ENCODE results near the gene MRGPRD.

The MRGPRD gene

GRCh38 chr11:68980776-68981065 lies at the start of gene MRGPRD:
Gene MRGPRD, minus strand, starts transcription at chr11:68980986. Its CDS starts 0 bp downstream, at chr11:68980986.
- DNase-seq (ENCODE audit: low read depth in 3 of 3): no peak

DNA sequence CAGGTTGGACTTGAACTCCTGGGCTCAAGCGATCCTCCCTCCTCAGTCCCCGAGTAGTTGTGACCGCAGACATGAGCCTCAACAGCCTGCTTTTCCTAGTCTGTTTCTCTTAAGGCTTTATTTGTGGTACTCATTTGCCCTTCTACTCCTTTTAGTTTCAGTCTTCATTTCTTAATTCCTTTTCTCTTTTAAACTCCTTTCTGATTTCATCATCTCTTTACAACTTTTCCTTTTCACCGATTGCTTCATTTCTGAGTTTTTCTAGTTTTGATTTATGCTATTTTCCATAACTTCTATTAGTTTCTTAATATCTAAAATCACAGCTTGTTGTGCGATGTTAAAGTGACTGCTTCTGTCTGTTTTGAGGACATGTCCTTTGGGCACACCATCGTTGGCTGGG lies 49.5 kb upstream of the MRGPRD start:
- no peak for DNase-seq (ENCODE audit: low read depth in 3 of 3)

- no peak for DNase-seq (ENCODE audit: low read depth in 3 of 3)
These were observed 47.1 kb upstream of the MRGPRD start for GRCh38 chr11:69027704-69028372.

DNA sequence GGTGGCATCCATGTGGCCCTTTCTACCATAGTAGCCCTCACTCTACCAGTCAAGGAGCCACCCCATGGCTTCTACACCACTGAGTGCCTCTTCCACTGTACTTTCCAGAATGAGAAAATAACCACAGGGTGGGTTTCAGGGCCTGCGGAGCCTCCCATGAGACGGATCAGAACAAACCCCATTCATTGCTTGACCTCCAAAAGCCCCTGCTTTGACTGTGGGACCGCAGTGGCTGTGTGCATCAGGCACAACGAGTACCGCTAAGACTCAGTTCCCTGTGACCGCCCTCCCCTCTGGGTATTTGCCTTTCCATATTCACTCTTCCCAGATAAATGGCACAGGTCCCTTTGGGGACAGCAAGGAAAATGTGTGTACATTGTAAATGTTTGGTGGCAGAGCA lies 43.7 kb upstream of the MRGPRD start:
- no peak for DNase-seq (ENCODE audit: low read depth in 3 of 3)

GRCh38 chr11:69022260-69022659 lies 41.5 kb upstream of the MRGPRD start:
- no peak for DNase-seq (ENCODE audit: low read depth in 3 of 3)

GRCh38 chr11:69018924-69019323 lies 38.1 kb upstream of the MRGPRD start:
- DNase-seq (ENCODE audit: low read depth in 3 of 3): no peak

- no peak for DNase-seq (ENCODE audit: low read depth in 3 of 3)
These were observed 37.2 kb upstream of the MRGPRD start for GRCh38 chr11:69017951-69018350.

DNA sequence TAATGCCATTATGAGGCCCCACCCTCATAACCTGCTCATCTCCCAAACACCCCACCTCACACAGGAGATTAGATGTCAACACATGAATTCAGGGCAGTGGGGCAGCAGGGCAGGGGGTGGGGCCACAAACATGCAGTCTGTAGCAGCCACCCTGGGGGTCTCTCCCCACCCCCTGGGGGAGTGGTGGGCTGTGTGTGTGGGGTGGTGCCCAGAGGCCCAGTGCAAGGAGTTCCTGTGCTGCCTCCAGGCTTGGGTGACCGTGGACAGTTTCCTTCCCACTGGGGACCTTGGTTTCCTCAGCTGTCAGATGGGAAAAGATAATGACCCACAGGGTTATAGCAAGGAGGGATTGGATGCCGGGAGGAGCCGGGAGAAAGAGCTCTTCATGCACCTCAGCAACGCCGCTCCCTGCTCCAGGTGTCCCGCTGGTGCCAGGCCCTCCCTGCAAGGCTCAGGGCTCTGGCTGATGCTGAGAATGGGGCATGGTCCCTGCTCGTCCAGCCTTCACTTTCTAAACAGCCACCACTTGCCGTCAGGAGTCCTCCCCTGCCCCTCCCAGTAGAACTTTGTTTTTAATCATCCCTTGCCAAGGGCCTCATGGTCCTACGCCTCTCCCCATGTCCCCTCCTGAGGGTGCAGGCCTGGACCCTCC lies 34.2 kb upstream of the MRGPRD start:
- DNase-seq (ENCODE audit: low read depth in 3 of 3): no peak

DNA sequence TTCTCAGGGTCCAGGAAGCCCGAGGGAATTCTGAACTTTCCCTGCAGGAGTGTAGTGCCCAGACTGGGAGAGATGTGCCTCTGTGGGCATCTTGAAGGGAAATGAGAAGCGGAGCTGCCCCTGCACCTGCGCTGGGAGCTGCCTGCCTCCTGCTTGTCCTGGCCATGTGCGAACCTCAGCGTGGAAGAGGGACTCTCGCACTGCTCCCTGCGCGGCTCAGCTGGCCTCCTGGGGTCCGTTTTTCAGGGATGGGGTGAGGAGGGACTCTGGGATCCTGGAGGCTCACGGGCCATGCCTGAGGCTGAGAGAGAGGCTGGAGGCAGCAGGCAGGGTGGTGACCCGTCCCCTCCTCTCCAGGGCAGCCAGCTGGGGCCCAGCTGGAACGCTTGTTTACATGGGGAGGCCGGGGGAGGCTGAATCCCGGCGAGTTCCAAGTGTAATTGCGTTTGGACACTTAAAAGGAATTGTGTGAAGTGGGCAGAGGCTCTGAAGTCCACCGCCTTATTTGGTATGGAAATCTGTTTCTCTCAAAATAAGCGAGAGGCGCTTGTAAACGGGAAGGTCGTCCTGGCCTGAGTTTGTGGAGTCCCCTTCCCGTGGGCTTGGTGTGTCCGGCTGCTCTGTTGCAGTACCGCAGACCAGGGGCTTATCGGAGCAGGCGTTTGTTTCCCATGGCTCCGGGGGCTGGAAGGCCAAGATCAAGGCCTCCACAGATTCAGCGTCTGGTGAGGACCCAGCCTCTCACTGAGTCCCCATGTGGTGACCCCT lies 33.5 kb upstream of the MRGPRD start:
- DNase-seq (ENCODE audit: low read depth in 3 of 3): no peak

GRCh38 chr11:69013009-69013951 lies 32.5 kb upstream of the MRGPRD start, which contains the start of gene MRGPRF:
Gene MRGPRF, minus strand, starts transcription at chr11:69013246. Its CDS starts 3,345 bp downstream, at chr11:69009901.
- DNase-seq (ENCODE audit: low read depth in 3 of 3): no peak

DNA sequence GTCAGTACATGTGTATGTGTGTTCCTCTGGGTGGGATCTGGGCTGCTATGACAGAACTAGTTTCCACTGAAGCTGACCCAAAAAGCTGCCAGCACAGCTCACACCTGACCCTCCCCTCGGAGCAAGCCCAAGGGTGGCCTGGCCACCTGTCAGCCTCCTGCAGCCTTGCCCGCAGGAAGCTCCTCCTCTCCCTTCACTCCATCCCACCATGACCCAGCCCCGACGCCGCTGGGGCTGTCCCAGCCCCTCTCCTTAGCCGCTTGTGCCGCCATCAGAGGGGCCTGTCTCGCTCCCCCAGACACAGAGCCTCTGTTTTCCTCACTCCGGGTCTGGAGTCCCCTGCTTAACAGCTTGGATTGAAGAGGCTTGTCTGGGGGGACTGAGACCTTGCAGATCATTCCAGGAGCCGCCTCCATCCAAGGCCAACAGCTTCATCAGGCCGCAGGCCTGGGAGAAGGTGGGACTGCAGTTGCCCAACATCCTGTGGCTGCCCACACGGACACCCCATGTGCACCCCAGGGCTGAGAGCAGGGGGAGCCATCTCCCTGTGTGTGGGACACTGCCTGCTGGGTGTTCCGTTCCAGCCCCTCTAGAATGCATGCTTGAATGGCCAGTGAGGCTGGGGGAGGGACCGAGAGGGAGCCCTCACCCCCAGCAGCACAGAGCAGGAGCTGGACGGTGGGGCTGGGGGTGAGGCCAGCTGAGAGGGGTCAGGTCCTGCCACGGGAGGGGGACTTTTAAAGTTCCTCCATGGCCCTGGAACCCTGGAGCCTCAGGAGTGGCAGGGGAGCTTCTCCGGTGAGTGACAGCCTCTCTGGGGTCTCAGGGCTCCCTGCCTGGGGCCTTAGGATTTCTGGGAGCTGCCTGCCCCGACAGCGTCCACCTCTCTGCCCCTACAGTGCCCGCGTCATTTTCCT lies 31.6 kb upstream of the MRGPRD start:
- no peak for DNase-seq (ENCODE audit: low read depth in 3 of 3)

GRCh38 chr11:69011624-69012091 lies 30.9 kb upstream of the MRGPRD start:
- DNase-seq (ENCODE audit: low read depth in 3 of 3): no peak

DNA sequence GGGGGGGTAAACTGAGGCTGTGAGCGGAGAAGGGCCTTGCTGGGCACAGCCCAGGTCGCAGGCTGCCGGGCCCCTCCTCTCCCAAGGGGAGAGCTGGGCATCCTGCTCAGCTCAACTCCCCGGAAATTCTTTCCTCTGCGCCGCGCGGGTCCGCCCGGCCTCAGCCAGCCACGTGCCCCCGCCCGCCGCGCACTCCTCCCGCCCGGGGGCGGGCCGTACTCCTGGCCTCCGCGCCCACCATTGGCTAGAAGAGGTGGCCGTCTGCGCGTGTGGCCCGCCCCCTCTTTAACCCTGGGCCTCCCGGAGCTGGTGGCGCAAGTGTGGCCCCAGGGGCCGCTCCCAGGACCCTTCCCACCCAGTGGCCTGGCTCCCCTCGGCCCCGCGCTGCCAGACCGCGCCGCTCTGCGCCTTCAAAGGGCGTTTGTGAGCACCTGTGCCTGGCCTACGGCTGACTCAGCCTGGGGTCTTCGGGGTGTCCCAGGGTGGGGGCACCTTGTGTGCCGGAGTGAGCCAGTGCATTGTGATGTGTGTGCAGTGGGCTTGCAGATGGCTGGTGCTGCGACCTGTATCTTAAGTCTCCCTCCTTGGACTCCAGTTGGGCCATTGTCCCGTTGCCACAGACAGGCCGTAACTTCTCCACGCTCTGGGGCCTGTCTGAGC lies 30.3 kb upstream of the MRGPRD start:
- DNase-seq (ENCODE audit: low read depth in 3 of 3): peak in 2 of 3 donors; percentile 16 to 18

DNA sequence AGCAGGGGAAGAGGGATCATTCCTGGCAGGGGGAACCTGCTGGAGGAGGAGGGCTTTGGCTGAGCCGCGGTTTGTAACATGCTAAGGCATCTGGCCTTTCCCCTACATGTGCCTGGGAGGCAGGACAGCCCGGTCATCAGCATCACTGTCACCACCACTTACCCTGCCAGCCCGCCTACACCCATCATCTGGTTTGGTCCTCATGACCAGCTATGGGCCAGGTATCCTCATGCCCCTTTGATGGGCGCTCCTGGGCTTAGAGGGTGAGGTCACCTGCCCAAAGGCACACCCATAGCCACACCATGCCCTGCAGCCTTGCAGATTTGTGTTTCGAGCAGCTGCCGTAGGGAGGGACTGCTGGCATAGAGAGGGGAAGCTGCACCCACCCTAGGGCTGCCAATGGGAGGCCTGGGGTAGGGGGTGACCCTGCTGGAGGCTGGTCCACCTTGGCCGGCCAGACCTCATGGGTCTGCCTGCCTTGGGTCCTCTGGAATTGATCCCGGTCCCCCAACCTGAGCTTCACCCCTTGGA lies 29.6 kb upstream of the MRGPRD start:
- no peak for DNase-seq (ENCODE audit: low read depth in 3 of 3)

GRCh38 chr11:69009441-69010211 lies 28.8 kb upstream of the MRGPRD start:
- no peak for DNase-seq (ENCODE audit: low read depth in 3 of 3)

GRCh38 chr11:69008737-69009440 lies 28.1 kb upstream of the MRGPRD start:
- no peak for DNase-seq (ENCODE audit: low read depth in 3 of 3)

DNA sequence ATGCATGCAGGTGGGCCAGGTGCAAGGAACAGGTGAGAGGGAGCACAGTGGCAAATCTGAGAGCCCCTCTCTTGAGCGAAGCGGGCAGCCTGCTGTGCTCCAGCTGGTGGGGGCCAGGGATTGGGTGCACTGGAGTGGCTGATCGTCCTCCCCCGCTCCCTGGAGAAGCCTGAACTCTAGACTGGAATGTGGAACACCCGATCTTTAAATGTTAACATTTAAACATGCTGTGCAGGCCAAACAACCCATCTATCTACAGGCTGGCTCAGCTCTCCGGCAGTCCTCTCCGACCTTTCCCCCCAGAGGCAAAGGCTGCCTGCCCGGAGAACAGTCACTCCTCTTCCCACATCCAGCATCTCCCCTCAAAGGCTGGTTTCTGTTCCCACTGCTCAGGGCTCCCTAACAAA lies 27.2 kb upstream of the MRGPRD start:
- no peak for DNase-seq (ENCODE audit: low read depth in 3 of 3)

GRCh38 chr11:69006816-69007215 lies 26.0 kb upstream of the MRGPRD start:
- no peak for DNase-seq (ENCODE audit: low read depth in 3 of 3)
